BE2C (cell line): Measurements from ENCODE around the gene DIAPH3.

Source experiments
- DNase-seq: peaks from one replicate; pipeline ENCODE4 v3.0.0-alpha.2; 2020
- H3K27me3 ChIP-seq: fragments of 250-450 bp; sonication (Bioruptor Pico); 2 replicates; pipeline ENCODE4 v1.5.1; 2020; ENCODE audit warnings: mild to moderate bottlenecking
- H3K36me3 ChIP-seq: fragments of 250-450 bp; sonication (Bioruptor Pico); 2 replicates; pipeline ENCODE4 v1.5.1; 2020; ENCODE audit warnings: mild to moderate bottlenecking
- H3K4me1 ChIP-seq: fragments of 250-450 bp; sonication (Bioruptor Pico); 2 replicates; pipeline ENCODE4 v1.5.1; 2020
- H3K4me3 ChIP-seq: 2 replicates; pipeline ENCODE4 v1.5.1; 2011; ENCODE audit warnings: low read depth, low read length
- H3K9me3 ChIP-seq: fragments of 250-450 bp; sonication (Bioruptor Pico); 2 replicates; pipeline ENCODE4 v1.5.1; 2020
- CTCF ChIP-seq: IDR thresholded peaks from 2 replicates; pipeline ENCODE4 v1.5.1; 2012; ENCODE audit warnings: mild to moderate bottlenecking, low read depth, low read length

The DIAPH3 gene

GRCh38 chr13:59863621-59864020 lies 300.1 kb downstream of the DIAPH3 start:
- DNase-seq: no peak
- no peaks in the 10 kb centered on the region for H3K27me3 ChIP-seq
- H3K9me3 ChIP-seq: no peaks in the 10 kb centered on the region
- H3K36me3 ChIP-seq: no peaks in the 10 kb centered on the region
- TF ChIP-seq CTCF: no peak
- H3K4me1 ChIP-seq: no peaks in the 10 kb centered on the region
- no peak overlapping the region for H3K4me3 ChIP-seq

- TF ChIP-seq CTCF: no peak
- Histone ChIP-seq H3K27me3 (no peaks in the 10 kb centered on the region), H3K36me3 (no peaks in the 10 kb centered on the region), H3K4me1 (no peaks in the 10 kb centered on the region), H3K9me3 (no peaks in the 10 kb centered on the region), H3K4me3 (no peak overlapping the region)
- no peak for DNase-seq
These were observed 302.1 kb downstream of the DIAPH3 start for GRCh38 chr13:59861676-59862075.

- Histone ChIP-seq H3K4me3 (no peak overlapping the region), H3K4me1 (no peaks in the 10 kb centered on the region), H3K36me3 (no peaks in the 10 kb centered on the region), H3K9me3 (no peaks in the 10 kb centered on the region; the same call in 1 of the 2 replicates), H3K27me3 (no peaks in the 10 kb centered on the region)
- no peak for TF ChIP-seq CTCF
- DNase-seq: no peak
These were observed 307.4 kb downstream of the DIAPH3 start for GRCh38 chr13:59856281-59856810.

- H3K4me1 ChIP-seq: no peaks in the 10 kb centered on the region
- no peak for TF ChIP-seq CTCF
These were observed 316.7 kb downstream of the DIAPH3 start for GRCh38 chr13:59846845-59847620.

GRCh38 chr13:59843040-59843439 lies 320.7 kb downstream of the DIAPH3 start:
- no peak for DNase-seq
- H3K9me3 ChIP-seq: no peaks in the 10 kb centered on the region
- H3K4me1 ChIP-seq: no peaks in the 10 kb centered on the region
- H3K27me3 ChIP-seq: no peaks in the 10 kb centered on the region
- no peak for TF ChIP-seq CTCF
- no peaks in the 10 kb centered on the region for H3K36me3 ChIP-seq
- no peak overlapping the region for H3K4me3 ChIP-seq

More at GRCh38 chr13:59846845-59847620, 316.7 kb downstream of the DIAPH3 start:
- Histone ChIP-seq H3K4me3 (no peak overlapping the region), H3K9me3 (no peaks in the 10 kb centered on the region), H3K36me3 (no peaks in the 10 kb centered on the region), H3K27me3 (no peaks in the 10 kb centered on the region)
- DNase-seq: no peak

GRCh38 chr13:59842507-59842906 lies 321.2 kb downstream of the DIAPH3 start:
- H3K4me1 ChIP-seq: no peaks in the 10 kb centered on the region
- no peak overlapping the region for H3K4me3 ChIP-seq
- DNase-seq: no peak
- H3K36me3 ChIP-seq: no peaks in the 10 kb centered on the region
- no peak for TF ChIP-seq CTCF
- no peaks in the 10 kb centered on the region for H3K27me3 ChIP-seq
- no peaks in the 10 kb centered on the region for H3K9me3 ChIP-seq
